GM19240 (cell line): ENCODE measurements around the gene MED8.
"Not testable (repeated sequence)": the region's sequence is repeated elsewhere in the genome, so short reads cannot be mapped to it uniquely, and the experiment has no call there.

ENCODE experiments used
- DNase-seq: peaks from one replicate; pipeline ENCODE4 v3.0.0; 2011; ENCODE audit warnings: low spot score; ENCODE audit not compliant: insufficient read length

The MED8 gene

DNA sequence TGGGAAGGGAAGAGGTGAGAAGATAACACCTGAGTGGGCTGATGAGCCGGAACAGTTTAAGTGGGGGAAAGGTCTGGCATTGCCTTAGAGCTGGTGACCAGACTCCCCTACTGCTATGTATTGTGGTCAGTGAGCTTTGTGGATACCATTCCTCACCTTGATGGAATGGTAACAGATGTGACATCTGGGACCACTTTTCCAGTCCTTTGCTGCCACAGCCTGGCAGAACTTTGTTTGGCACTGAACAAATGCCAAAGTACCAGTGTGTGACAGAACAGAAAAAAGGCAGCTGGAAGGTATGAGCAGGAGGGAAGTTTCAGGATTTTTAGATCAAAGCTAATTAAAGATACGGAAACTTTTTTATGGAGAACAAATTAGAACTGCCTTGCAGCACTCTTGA, 6.2 kb downstream of the MED8 start:
- no peak for DNase-seq

- DNase-seq = no peak
These were observed 7.4 kb downstream of the MED8 start for GRCh38 chr1:43382027-43382779.

GRCh38 chr1:43381612-43382011, 8.0 kb downstream of the MED8 start:
- no peak for DNase-seq

- DNase-seq = no peak
These were observed 10.1 kb downstream of the MED8 start for GRCh38 chr1:43379476-43379875.

DNA sequence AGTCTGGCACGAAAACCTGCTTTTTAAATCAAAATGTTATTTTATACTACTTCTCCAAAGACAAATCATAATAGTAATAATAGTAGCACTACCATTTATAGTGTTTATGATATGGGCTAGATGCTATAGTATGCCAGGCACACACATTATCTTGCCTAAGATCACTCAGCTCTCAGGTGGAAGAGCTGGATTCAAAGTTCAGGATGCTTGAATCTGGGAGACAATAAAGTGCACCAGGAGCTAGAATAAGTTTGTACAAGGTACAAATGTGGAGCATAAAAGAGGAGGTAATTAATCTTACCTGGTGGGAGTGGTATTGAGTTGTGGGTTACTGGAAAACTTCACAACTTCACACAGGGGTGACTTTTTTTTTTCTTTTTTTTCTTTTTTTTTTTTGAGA, 11.8 kb downstream of the MED8 start:
- no peak for DNase-seq

DNA sequence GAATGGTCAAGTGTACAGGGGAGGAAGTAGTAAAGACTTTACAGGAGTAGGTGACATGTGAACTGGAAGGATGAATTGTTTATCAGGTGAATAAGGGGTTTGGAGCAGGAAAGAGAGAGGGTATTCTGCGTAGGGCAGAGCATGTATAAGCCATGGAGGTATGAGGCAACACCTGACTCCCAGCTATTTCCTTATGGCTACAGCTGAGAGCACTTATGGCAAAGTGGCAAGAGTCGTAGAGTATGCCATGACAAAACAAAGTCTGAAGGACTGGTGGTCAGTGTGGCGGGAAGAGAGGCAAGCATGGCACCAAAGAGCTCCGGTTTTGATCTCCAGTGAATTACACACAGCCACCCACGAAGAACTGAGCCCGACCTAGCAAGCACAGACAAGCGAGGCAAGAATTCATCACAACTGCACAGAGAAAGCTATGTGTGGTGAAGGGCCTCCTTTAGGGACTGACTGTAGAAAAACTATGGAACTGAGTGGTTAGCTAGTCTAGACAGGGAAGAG, 12.8 kb downstream of the MED8 start:
- no peak for DNase-seq

DNA sequence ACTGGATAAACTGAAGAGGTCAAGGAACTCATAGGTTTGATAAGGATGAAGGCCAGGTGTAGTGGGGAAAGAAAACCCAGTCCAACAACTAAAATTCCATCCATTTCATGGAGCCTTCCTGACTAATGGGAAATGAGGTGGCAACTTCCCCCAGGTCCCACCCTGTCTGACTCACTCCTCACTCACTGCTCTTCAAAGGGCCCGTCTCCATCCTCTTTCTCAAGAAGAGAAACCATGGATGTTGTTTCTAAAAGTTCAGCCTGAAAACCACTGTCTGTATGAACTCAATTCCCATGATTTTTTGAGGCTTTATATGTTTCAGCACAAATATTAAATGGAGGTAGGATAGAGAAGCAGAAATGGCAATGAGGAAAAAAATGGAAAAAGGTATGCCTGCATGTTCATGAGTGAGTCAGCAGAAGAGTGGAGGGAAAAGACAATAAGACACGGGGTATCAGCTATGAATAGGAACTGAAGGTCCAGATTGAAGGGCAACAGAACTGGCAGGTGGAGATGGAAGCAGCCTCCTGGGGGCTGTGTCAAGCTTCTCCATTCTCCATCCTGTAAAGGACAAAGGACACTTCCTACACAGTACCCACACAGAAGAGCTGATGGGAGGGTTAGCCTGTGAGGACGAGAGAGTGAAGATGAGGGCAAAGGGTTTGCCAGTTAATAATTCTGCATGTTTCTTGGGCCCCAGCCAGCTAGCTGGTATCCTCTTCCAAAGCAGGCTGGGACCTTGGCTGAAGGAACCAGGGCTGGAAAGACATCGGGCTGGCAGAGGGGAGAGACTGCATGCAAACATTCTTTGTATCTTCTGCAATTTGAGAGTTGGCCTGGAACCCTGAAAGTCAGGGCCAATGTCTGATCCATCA, 16.3 kb downstream of the MED8 start:
- DNase-seq = no peak

DNA sequence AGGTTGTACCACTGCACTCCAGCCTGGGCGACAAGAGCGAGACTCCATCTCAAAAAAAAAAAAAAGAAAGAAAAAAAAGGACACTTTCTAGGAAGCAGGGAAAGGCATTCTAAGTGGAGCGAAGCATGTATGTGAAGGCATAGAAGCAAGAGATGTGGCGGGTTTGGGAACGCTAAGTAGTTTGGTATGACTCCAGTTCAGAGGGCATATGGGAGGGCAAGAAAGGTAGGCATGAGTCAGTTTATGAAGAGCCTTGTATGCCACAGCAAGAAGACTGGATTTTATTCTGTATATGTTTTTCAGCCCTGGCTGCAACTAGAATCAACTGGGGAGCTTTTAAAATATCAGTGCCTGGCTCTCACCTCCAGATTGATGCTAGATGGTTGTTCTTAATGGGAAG, 17.4 kb downstream of the MED8 start:
- DNase-seq = no peak

DNA sequence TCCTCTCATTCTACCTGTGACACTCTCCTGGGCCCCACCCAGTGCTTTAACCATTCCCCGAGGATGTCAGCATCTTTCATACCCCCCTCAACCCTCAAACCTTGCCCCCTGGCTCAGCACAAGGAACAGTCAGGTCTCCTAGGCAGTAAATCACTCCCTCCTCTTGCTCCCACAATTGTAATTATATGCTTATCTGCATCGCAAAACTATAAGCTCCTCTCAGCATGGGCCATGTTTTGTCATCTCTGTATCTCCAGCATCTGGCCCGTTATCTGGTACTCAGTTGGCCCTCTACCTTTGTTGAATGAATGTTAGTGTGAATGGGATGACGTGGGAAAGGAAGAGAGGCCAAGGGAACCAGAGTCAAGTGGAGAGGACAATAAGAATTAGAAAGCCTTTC, 19.0 kb downstream of the MED8 start:
- DNase-seq = no peak

- DNase-seq = not testable (repeated sequence)
These were observed 19.8 kb downstream of the MED8 start for GRCh38 chr1:43369779-43370178.

DNA sequence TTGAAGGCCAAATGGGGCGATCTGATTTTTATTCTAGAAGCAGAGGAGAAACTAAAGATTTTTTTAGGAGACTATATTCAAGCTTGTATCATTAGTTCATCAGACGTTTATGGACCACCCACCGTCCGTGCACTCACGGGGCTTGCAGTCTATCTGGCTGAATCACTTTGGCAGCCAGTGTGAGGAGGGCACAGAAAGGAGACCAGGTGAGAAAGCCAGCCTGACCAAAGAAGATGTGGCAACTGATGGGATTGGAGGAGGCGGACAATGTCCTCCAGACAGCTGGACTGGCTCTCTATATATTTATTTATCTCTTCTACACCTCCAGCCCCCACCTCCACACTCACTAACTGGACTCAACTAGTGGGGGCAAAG, 21.0 kb downstream of the MED8 start:
- DNase-seq = no peak

DNA sequence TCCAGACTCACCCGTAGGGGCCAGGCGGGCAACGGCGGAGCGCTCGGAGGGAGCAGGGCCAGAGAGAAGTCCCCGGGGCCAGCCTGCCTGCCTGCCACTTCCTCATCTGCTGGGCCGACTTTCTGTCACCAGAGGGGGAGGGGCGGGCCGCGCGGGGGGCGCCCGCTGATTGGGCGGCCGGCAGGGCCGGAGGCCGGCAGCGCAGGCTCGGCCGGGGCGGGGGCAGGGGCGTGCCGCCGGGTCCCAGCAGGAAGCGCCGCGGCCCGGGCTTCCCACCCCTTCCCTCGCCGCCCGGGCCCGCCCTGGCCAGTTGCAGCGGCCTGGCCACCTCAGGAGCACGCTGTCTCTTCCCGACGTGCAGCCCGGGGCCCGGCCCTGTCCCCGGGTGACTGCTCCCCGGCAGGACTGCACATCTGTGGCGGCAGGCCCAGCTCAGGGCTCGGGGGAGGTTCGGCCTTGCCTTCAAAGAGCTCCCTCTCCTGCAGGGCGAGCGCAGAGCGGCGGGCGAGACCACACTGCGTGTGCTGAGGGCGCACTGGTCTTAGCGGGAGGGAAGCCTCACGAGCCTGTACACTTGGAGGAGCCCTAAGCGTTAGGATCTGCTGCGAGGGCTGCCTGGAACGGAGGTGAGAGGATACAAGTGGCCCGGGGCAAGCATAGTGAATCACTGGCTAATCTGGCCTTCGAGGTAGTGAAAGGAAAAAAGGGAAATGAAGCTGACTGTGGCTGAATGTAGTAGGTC, 21.5 kb downstream of the MED8 start, which contains the start of gene ELOVL1:
Gene ELOVL1 (minus strand): TSS at position 108 of the 742 bp plus-strand sequence. CDS start 2,402 bp downstream, outside the sequence.
- DNase-seq = peak; percentile 86

- DNase-seq = peak; percentile 41
These were observed 22.3 kb downstream of the MED8 start for GRCh38 chr1:43367026-43367903.

DNA sequence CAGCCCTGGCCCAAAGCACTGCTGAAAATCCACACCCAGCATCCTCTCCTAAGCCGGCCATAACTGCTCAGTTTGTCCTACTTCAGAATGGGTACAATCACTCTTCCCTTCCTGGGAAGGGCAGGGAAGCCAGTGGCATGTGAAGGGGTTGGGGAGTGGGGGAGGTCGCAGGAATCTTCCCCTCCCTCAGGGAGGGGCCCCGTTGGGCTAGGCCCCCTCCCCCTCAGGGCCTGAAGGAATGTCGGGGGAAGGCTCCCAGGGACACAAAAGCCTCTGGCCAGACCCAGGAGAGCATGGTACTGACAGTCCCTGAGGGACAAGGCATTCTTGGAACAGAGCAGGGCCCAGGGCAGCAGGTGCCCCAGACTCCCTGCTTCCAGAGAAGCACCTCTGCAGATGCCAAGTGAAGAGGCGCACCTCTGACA, 23.0 kb downstream of the MED8 start:
- DNase-seq = no peak

DNA sequence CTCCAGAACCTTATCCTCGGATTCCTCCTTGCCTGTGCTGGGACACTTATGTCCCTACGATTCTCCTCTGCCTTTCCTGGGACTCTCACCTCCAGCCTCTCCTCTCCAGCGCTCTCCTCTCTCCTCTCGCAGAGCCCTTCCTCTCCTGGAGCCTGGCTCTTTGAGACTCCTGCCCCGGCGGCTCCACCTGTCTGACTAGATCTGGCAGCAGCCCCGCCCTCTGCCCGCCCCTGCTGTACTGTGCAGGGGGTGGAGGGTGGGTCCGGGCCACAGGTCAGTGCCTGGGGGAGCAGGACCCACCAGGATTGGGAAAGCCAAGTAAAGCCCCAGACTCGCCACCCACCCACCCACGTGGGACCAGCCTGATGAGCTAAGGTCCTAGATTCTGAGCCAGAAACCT, 23.4 kb downstream of the MED8 start:
- no peak for DNase-seq

GRCh38 chr1:43365678-43366077, 23.9 kb downstream of the MED8 start:
- no peak for DNase-seq

DNA sequence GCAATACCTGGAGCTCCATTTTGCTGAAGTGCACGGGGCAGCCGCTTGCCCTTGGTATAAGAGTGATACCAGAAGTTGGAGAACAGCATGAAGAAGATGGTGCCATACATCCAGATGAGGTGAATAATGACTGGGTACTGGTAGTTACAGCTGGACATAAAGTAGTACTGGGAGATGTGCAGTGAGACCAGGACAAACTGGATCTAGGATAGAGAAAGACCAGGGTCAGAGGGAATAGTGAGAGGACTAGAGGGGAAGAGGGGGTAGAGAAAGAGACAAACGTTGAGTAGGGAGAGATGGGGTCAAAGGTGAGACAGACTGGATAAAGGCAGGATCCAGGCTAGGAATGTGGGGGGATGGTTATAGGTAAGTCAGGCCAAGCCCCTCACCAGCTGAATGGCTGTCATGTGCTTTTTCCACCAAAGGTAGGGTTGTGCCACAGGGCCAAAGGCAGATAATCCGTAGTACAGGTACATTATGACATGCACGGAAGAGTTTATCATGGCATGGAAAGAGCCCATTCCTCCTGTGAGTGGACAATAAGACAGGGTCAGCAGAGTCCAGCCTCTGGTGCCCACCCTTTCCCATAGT, 25.6 kb downstream of the MED8 start:
- DNase-seq = no peak

GRCh38 chr1:43363283-43363934, 26.2 kb downstream of the MED8 start:
- no peak for DNase-seq

- no peak for DNase-seq
These were observed 29.0 kb downstream of the MED8 start for GRCh38 chr1:43360616-43361015.

DNA sequence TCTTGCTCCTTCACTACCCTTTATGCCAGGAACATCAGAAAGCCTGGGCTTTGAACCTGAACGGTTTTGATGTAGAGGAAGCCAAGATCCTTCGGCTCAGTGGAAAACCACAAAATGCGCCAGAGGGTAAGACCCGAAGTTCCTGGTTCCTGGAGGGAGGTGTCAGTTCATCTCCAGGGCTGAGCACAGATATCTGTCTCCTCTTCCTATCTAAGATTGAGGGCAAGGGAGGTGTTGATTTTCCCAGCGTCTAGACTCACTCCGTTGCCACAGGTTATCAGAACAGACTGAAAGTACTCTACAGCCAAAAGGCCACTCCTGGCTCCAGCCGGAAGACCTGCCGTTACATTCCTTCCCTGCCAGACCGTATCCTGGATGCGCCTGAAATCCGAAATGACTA, 29.9 kb downstream of the MED8 start:
- no peak for DNase-seq
